GM12873 (cell line): Measurements from ENCODE around the gene ADGRG3.

Source experiments
- CTCF ChIP-seq: IDR thresholded peaks from 2 replicates; pipeline ENCODE4 v1.5.1; 2012; ENCODE audit warnings: low read depth, mild to moderate bottlenecking, moderate library complexity, low read length, control low read depth; ENCODE audit not compliant: insufficient read depth; ENCODE audit errors: missing control alignments

ADGRG3 gene

GRCh38 chr16:57676553-57677085, 8.5 kb downstream of the ADGRG3 start:
- TF ChIP-seq CTCF, result no peak

GRCh38 chr16:57677622-57678369, 9.7 kb downstream of the ADGRG3 start:
- no peak for TF ChIP-seq CTCF

- TF ChIP-seq CTCF, result no peak
These were observed 10.9 kb downstream of the ADGRG3 start for GRCh38 chr16:57679016-57679415.

GRCh38 chr16:57679767-57680482, 11.8 kb downstream of the ADGRG3 start:
- TF ChIP-seq CTCF, result no peak

GRCh38 chr16:57680842-57681375, 12.8 kb downstream of the ADGRG3 start:
- TF ChIP-seq CTCF, result no peak

GRCh38 chr16:57681950-57682728, 14.0 kb downstream of the ADGRG3 start:
- TF ChIP-seq CTCF, result no peak
